ENCODE measurements around the gene TVP23C. TPM values are rescaled to one million over a fixed set of nuclear protein-coding genes. Genes with fewer than 3 reads are reported as not detected.

TVP23C gene
- total RNA-seq, 2 experiments from 2014 or later, result 6.5 to 20.3 TPM

- Histone ChIP-seq H3K79me2 (ENCODE audit: insufficient read depth, low read depth, low read length) (no peaks in the 10 kb centered on the region), H3K9me3 (ENCODE audit: low read length) (no peaks in the 10 kb centered on the region), H3K4me2 (ENCODE audit: low read length) (no peak overlapping the region), H3K27ac (ENCODE audit: low read depth, low read length, poor library complexity, severe bottlenecking) (no peak overlapping the region), H2AFZ (ENCODE audit: low read length) (no peak overlapping the region), H3K9me2 (ENCODE audit: insufficient read depth, low read length) (no peaks in the 10 kb centered on the region), H3K36me3 (ENCODE audit: insufficient read depth, low read length) (no peaks in the 10 kb centered on the region), H4K20me1 (ENCODE audit: insufficient read depth, low read length) (no peaks in the 10 kb centered on the region), H3K4me3 (ENCODE audit: low read depth, low read length, poor library complexity, severe bottlenecking) (no peak overlapping the region), H3K4me1 (ENCODE audit: insufficient read depth, low read length, poor library complexity, severe bottlenecking) (no peaks in the 10 kb centered on the region)
- DNase-seq (ENCODE audit: low spot score), result no peak
- TF ChIP-seq CTCF (conservative IDR thresholded peaks at IDR 0.05; ENCODE audit: low read length) (no peak), EZH2phosphoT487 (IDR thresholded peaks at IDR 0.05; ENCODE audit: borderline replicate concordance, low read depth, low read length) (no peak)
- no TSS peak for BruUV-seq (replicated peaks)
- CTCF ChIA-PET (ENCODE audit: unreplicated experiment), result no interaction called here
- intact Hi-C loops (cut with micrococcal nuclease; ENCODE audit: unreplicated experiment), result no loop called here
- POLR2A ChIA-PET, result no interaction called here
These were observed 109.5 kb downstream of the TVP23C start for GRCh38 chr17:15453782-15454181.

- Histone ChIP-seq H3K79me2 (ENCODE audit: insufficient read depth, low read depth, low read length) (no peaks in the 10 kb centered on the region), H3K9me3 (ENCODE audit: low read length) (no peaks in the 10 kb centered on the region), H3K27ac (ENCODE audit: low read depth, low read length, poor library complexity, severe bottlenecking) (no peak overlapping the region), H3K4me3 (ENCODE audit: low read depth, low read length, poor library complexity, severe bottlenecking) (no peak overlapping the region), H3K4me1 (ENCODE audit: insufficient read depth, low read length, poor library complexity, severe bottlenecking) (no peaks in the 10 kb centered on the region), H3K9me2 (ENCODE audit: insufficient read depth, low read length) (no peaks in the 10 kb centered on the region), H4K20me1 (ENCODE audit: insufficient read depth, low read length) (no peaks in the 10 kb centered on the region), H3K4me2 (ENCODE audit: low read length) (no peak overlapping the region), H3K36me3 (ENCODE audit: insufficient read depth, low read length) (no peaks in the 10 kb centered on the region), H2AFZ (ENCODE audit: low read length) (no peak overlapping the region)
- POLR2A ChIA-PET, result no interaction called here
- intact Hi-C loops (cut with micrococcal nuclease; ENCODE audit: unreplicated experiment), result no loop called here
- TF ChIP-seq CTCF (conservative IDR thresholded peaks at IDR 0.05; ENCODE audit: low read length), result no peak
- TF ChIP-seq EZH2phosphoT487 (IDR thresholded peaks at IDR 0.05; ENCODE audit: borderline replicate concordance, low read depth, low read length), result no peak
- DNase-seq (ENCODE audit: low spot score), result no peak
- BruUV-seq (replicated peaks), result no TSS peak
- CTCF ChIA-PET (ENCODE audit: unreplicated experiment), result no interaction called here
These were observed 110.0 kb downstream of the TVP23C start for GRCh38 chr17:15453246-15453645.

- BruUV-seq (replicated peaks), result no TSS peak
- Histone ChIP-seq H4K20me1 (ENCODE audit: insufficient read depth, low read length) (no peaks in the 10 kb centered on the region), H3K27ac (ENCODE audit: low read depth, low read length, poor library complexity, severe bottlenecking) (no peak overlapping the region), H3K79me2 (ENCODE audit: insufficient read depth, low read depth, low read length) (no peaks in the 10 kb centered on the region), H3K4me3 (ENCODE audit: low read depth, low read length, poor library complexity, severe bottlenecking) (no peak overlapping the region), H3K36me3 (ENCODE audit: insufficient read depth, low read length) (no peaks in the 10 kb centered on the region), H3K9me3 (ENCODE audit: low read length) (no peaks in the 10 kb centered on the region), H2AFZ (ENCODE audit: low read length) (no peak overlapping the region), H3K9me2 (ENCODE audit: insufficient read depth, low read length) (no peaks in the 10 kb centered on the region), H3K4me1 (ENCODE audit: insufficient read depth, low read length, poor library complexity, severe bottlenecking) (no peaks in the 10 kb centered on the region), H3K4me2 (ENCODE audit: low read length) (no peak overlapping the region)
- intact Hi-C loops (cut with micrococcal nuclease; ENCODE audit: unreplicated experiment), result no loop called here
- TF ChIP-seq CTCF (conservative IDR thresholded peaks at IDR 0.05; ENCODE audit: low read length), result no peak
- TF ChIP-seq EZH2phosphoT487 (IDR thresholded peaks at IDR 0.05; ENCODE audit: borderline replicate concordance, low read depth, low read length), result no peak
- ChIA-PET CTCF (ENCODE audit: unreplicated experiment) (no interaction called here), POLR2A (no interaction called here)
- DNase-seq (ENCODE audit: low spot score), result no peak
These were observed 110.5 kb downstream of the TVP23C start for GRCh38 chr17:15452746-15453145.

Small RNAs within 50 kb of the gene (small RNA-seq; reads per million reads assigned to genes)
- gene AC005838.1 (not detected), gene RF00090 (not detected)

Other genes with a start within 250 kb of the TVP23C start
- gene TEKT3, start 221.9 kb downstream of the TVP23C start, total RNA-seq (2014; rRNA removed; shearing (Covaris generic)), result not detected in 2 replicates
- gene TEKT3, start 221.9 kb downstream of the TVP23C start, total RNA-seq (2022), result not detected in 2 replicates
- gene CDRT4, start 95.9 kb downstream of the TVP23C start, total RNA-seq (2014; rRNA removed; shearing (Covaris generic)), result 0.31 and 1.7 TPM in 2 replicates
- gene CDRT4, start 95.9 kb downstream of the TVP23C start, total RNA-seq (2022), result 6.2 and 7.1 TPM in 2 replicates
- gene FBXW10B, start 56.2 kb upstream of the TVP23C start, total RNA-seq (2014; rRNA removed; shearing (Covaris generic)), result not detected in 2 replicates
- gene FBXW10B, start 56.2 kb upstream of the TVP23C start, total RNA-seq (2022), result not detected in 2 replicates
- gene TRIM16, start 120.8 kb upstream of the TVP23C start, total RNA-seq (2014; rRNA removed; shearing (Covaris generic)), result 11.0 and 13.8 TPM in 2 replicates
- gene TRIM16, start 120.8 kb upstream of the TVP23C start, total RNA-seq (2022), result 9.9 and 13.2 TPM in 2 replicates
- gene ZNF286A, start 136.3 kb upstream of the TVP23C start, total RNA-seq (2014; rRNA removed; shearing (Covaris generic)), result 19.2 and 35.2 TPM in 2 replicates
- gene ZNF286A, start 136.3 kb upstream of the TVP23C start, total RNA-seq (2022), result 32.3 and 35.4 TPM in 2 replicates
- not detected in 2 replicates for gene TBC1D26, start 168.8 kb upstream of the TVP23C start, total RNA-seq (2014; rRNA removed; shearing (Covaris generic))
- 0.35 TPM in 1 of 2 replicates, not detected in the other for gene TBC1D26, start 168.8 kb upstream of the TVP23C start, total RNA-seq (2022)